GM12891 (cell line): ENCODE results near the gene FYB2.

Experiments used
- POLR2A ChIP-seq: IDR thresholded peaks from 2 replicates; pipeline ENCODE4 v1.6.1; 2011; ENCODE audit warnings: low read depth, low read length, control low read depth
- POLR2AphosphoS5 ChIP-seq: IDR thresholded peaks from 2 replicates; pipeline ENCODE4 v1.6.1; 2011; ENCODE audit warnings: low read depth, low read length, control low read depth
- TAF1 ChIP-seq: IDR thresholded peaks from 2 replicates; pipeline ENCODE4 v1.6.1; 2011; ENCODE audit warnings: low read depth, low read length, control low read depth

DNA sequence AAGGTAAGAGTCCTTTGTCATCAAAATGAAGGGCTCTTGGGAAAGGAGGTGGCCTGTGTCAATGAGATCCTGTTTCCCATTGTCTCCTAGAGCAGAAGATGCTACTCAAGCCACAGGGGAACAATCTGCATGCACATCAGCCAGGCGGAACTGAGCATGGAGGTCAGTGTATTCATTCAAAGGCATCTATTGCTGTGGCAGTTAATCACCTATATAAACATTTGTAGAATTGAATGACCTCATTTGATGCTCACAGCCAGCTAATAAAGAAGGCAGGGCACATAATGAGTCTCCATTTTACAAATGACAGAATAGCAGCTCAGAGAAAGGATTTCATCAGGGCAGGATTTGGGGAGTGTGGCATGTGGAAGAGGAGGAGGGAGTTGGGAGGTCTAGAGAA, 5.7 kb upstream of the FYB2 start:
- TF ChIP-seq POLR2AphosphoS5 (no peak), POLR2A (no peak), TAF1 (no peak)
